ENCODE data around the gene SHISA8. TPM values are rescaled to one million over a fixed set of nuclear protein-coding genes. Genes with fewer than 3 reads are reported as not detected.

Gene SHISA8
- 0.90 and 1.2 TPM in 2 replicates for total RNA-seq

- intact Hi-C loops (cut with micrococcal nuclease): no loop called here
Measured at GRCh38 chr22:41915035-41915785, at the start of gene SHISA8. Gene SHISA8, minus strand, starts transcription at chr22:41915074. Its CDS starts 407 bp downstream, at chr22:41914667.

GRCh38 chr22:41964112-41964491 lies 49.2 kb upstream of the SHISA8 start:
- intact Hi-C loops (cut with micrococcal nuclease): no loop called here

GRCh38 chr22:41963453-41964111 lies 48.7 kb upstream of the SHISA8 start:
- intact Hi-C loops (cut with micrococcal nuclease): no loop called here

DNA sequence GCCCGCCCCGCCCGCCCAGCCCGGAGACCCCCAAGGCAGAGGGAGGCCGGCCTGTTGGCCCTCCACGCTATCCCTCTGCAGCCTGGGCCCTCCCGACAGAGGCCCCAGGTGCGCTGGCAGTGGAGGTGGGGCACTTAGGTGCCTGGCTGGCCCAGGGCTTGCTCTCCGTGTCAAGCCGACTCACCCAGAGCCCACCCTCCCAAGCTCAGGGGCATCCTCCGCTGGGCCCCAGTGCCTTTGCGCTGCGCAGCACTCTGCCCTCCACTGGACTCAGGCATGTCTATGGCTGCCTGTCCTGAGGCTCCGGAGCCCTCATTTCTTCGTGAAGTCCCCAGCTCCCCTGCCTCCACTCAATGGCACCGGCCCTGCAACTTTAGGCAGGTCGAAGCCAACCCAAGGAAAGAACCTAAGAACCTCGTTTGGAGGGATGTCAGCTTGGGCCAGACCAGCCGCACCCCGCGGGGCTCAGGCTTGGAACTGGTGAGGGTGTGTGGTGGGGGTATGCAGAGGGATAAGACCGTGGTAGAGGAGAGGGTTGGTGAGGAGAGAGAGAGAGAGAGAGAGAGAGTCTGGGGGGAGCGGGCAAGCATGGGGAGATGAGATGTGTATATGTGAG lies 43.2 kb upstream of the SHISA8 start:
- intact Hi-C loops (cut with micrococcal nuclease): loop anchor here (1.0 kb wide), 4 partner anchors 11 to 479 kb away; partner anchors contain the start of gene CENPM

DNA sequence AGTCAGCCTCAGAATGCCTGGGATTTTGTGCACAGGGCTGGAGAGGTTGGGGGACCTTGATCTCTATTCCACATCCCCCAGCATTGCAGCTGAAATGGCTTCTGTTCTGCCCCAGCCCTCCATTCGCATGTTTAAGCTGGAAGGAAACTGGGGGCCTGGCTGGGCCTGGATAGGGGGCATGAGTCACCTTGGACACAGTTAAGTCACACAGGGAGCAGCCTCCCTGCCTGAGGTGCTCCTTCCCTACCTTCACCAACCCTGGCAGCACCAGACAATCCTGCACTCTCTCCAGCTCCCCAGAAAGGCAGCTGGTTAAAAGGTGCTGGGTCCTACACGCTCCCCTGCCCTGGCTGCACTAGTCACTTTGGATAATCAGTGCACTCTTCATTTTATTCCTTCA lies 37.8 kb upstream of the SHISA8 start:
- intact Hi-C loops (cut with micrococcal nuclease): no loop called here

DNA sequence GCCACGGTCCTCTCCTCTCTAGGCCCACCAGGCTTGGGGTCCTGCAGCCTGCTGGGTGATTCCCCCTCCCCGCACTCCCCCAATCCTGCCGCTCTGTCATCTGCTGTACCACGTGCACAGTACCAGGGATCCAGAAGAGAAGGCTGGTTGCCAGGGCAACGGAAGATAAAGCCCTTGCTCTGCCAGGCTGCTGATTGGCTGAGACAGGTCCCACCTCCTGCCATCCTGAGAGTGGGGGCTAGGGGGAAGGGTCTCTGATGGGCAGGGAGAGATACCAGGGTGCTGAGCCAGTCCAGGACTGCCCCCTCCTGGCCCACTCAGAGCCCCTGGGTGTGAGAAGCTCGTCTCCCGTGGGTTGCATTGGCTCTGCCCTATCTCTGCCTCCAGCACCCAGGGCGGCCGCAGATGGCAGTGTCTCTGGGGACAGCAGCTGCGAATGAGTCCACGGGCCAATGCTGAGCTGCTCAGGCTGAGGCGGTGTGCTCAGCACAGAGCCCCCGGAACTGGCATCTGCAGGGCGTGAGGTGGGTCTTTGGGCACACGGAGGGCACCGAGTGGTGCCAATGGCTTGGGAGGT lies 37.1 kb upstream of the SHISA8 start, which contains the start of gene SMIM45:
SMIM45 (plus strand) TSS at position 253 of the 577 bp plus-strand sequence.
- intact Hi-C loops (cut with micrococcal nuclease): no loop called here

GRCh38 chr22:41949297-41949965 lies 34.6 kb upstream of the SHISA8 start:
- intact Hi-C loops (cut with micrococcal nuclease): loop anchor here (10.0 kb wide), 1 partner anchor 505 kb away; the partner anchor contains the start of gene TOB2

GRCh38 chr22:41948928-41949296 lies 34.0 kb upstream of the SHISA8 start:
- intact Hi-C loops (cut with micrococcal nuclease): loop anchor here (10.0 kb wide), 1 partner anchor 504 kb away; the partner anchor contains the start of gene TOB2

DNA sequence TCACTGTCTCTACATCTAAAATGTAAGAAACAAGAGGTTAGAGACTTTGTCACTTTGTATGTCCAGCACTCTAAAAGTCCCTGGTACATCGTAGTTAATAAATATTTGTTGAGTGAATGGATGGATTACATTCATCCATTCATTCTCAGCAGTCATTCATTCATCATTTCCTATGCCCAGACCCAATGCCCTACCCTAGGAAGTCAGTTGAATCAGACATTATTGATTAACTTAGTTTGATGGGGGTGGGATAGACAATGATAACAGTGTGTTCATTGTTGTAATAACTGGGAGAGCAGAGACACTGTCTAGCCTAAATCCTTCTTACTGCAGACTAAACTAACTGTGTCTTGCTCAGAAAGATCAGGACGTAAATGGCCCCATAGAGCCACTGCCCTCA lies 33.3 kb upstream of the SHISA8 start:
- intact Hi-C loops (cut with micrococcal nuclease): loop anchor here (10.0 kb wide), 1 partner anchor 503 kb away; the partner anchor contains the start of gene TOB2

DNA sequence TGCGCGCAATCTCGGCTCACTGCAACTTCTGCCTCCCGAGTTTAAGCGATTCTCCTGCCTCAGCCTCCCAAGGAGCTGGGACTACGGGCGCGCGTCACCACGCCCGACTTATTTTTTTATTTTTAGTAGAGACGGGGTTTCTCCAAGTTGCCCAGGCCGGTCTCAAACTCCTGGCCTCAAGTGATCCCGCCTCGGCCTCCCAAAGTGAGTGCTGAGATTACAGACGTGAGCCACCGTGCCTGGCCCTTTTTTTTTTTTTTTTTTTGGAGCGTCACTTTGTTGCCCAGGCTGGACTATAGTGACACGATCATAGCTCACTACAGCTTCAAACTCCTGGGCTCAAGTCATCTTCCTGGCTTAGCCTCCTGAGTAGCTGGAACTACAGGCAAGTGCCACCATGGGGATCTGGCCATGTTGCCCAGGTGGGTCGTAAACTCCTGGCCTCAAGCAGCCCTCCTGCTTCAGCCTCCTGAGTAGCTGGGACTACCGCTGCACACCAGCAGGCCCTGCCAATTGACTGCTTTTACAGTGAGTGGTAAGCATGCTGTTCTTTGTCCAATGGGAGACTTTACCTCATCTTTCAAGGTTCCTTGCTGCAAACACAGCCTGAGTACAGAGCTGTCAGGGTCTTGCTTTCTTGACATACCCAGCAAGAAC lies 32.7 kb upstream of the SHISA8 start:
- intact Hi-C loops (cut with micrococcal nuclease): loop anchor here (1.0 to 10.0 kb wide), 7 partner anchors 10 to 661 kb away; partner anchors contain the start of genes NAGA, POLR3H, RANGAP1 and SMDT1

- intact Hi-C loops (cut with micrococcal nuclease): loop anchor here (1.0 to 10.0 kb wide), 9 partner anchors 10 to 661 kb away; partner anchors contain the start of genes NAGA, NDUFA6, POLR3H and RANGAP1
Measured at GRCh38 chr22:41946629-41947423, 32.0 kb upstream of the SHISA8 start, which contains the start of gene CENPM. Gene CENPM, minus strand, starts transcription at chr22:41947152. Its CDS starts 76 bp downstream, at chr22:41947076.

DNA sequence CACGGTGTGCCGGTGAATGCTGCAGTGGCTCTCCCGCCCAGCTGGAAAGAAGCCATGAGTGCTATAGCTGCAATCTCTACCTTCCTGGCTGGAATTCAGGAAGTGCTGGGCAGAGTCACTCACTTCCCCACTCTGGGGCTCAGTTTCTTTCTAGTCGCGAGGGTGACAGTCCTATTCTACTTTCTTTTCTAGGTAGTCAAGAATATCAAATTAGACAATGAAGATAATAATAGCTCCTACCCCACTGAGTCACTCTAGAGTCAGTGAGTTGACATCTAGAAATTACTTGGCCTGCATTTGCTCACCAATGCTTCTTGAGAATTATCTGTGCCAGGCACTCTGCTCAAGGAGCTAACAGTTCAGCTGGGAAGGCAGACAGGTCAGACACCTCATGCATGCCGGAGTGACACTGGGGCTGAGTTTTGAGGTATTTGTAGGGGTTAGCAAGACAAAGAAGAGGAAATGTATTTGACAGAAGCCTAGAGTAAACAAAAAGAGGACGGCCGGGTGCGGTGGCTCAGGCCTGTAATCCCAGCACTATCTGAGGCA lies 28.9 kb upstream of the SHISA8 start:
- intact Hi-C loops (cut with micrococcal nuclease): loop anchor here (10.0 kb wide), 1 partner anchor 499 kb away; the partner anchor contains the start of gene TOB2

DNA sequence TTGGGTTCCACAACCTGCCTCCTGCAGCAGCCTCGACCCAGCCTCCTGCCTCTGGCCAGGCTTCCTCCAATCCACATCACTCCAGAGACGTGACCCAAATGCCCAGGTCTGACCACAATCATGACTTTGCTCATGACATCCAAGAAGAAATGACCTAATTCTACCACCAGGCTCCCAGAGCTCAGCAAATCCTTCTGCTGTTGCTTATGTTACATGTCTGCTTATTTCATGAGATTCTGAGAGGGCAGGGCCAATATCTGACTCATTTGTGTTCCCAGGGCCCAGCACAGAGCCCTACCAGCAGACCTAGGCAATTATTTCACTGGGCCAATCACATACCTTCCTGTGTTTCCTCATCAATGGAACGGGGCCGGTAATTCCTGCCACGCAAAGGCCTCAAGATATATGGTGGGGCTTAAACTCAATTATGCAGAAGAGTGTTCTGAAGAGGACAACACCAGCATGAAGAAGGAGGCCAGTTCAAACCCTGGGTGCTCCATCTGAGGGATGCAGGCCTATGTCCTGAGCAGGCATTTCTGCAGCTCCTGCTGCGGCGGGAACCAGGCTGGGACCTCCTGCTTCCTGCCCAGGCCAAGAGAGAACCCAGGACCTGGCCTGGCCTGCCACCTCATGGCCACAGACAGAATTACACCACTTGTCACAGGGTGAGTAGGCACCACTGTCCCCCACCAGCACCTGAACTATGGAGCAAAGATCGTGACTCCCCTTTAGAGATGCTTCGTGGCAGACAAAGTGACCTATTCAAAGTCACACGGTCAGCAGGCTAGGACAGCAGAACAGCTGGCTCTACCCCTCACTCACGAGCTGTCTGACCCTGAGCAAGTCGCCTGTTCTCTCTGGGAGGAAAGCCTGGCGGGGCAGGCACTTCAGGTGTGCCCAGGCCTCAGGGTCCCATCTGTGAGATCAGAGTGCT lies 26.2 kb upstream of the SHISA8 start:
- intact Hi-C loops (cut with micrococcal nuclease): loop anchor here (1.0 to 10.0 kb wide), 13 partner anchors 15 to 496 kb away; partner anchors contain the start of genes CCDC134, SNU13, TNFRSF13C and TOB2

DNA sequence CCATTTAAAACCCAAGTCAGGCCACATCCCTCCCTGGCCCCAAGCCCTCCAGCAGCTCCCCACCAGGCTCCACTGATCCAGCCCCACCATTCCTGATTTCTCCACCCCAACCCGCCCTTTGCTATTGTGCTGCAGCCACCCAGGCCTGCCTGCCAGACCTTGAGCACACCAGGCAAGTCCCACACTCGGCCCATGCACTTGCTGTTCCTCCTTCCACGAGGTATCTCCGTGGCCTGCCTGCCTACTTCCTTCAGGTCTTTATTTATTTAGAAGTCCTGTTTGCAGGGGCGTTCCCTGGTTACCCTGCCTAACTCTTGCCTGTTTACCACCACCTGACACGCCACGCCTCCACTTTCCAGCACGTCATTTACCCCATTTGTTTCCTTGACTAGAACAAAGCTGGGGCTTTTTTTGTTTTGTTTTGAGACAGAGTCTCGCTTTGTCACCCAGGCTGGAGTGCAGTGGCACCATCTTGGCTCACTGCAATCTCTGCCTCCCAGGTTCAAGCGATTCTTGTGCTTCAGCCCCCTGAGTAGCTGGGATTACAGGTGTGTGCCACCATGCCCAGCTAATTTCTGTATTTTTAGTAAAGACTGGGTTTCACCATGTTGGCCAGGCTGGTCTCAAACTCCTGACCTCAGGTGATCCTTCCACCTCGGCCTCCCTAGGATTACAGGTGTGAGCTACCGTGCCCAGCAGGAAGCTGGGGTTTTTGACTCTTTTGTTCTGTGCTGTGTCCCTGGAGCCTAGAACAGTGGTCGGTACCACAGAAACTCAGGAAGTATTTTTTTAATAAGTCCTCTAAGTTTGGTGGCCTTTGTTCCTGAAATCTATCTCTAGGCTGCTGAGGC lies 25.3 kb upstream of the SHISA8 start:
- intact Hi-C loops (cut with micrococcal nuclease): loop anchor here (1.0 to 10.0 kb wide), 7 partner anchors 14 to 495 kb away; partner anchors contain the start of genes SNU13, TNFRSF13C and TOB2

DNA sequence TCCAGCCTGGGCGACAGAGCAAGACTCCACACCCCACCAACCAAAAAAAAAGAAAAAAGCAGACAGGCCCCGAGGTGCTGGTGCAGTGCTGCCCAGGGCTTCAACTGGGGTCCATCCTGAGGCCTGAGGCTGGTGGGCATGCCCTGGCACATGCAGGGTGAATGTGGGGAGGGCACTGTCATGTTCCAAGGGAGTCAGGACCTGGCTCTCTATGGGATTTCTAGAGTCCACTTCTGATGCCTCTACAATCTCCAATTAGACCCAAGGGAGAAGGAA lies 22.0 kb upstream of the SHISA8 start:
- intact Hi-C loops (cut with micrococcal nuclease): no loop called here

DNA sequence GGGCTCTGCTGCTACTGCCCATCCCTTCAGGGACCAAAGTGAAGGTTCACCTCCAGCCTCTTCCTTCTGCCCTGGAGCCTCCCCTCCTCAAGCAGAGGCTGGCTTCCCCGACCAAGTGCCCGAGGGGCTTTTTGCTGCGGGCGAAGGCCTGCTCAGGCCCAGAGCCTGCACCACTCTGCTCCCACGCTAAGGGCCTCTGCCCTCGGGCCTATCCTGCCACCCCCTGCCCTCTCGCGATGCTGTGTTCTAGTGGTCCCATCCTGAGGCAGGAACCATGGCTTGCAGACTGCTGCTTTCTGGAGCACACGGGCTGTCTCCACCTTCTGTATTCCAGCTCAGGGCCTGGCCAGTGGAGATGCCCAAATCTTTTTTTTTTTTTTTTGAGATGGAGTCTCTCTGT lies 20.6 kb upstream of the SHISA8 start:
- intact Hi-C loops (cut with micrococcal nuclease): no loop called here

- intact Hi-C loops (cut with micrococcal nuclease): no loop called here
Measured at GRCh38 chr22:41935015-41935351, 20.1 kb upstream of the SHISA8 start.

All from T-helper 1 cell treated with Interleukin-12 subunit alpha and Interleukin-12 subunit beta and Interleukin-4 antibody, amounts not matched to agents 30 ng/mL and 1 ng/mL, for 36 hours (primary cell).